Measurements from ENCODE around the gene PRKAG2.
A peak's percentile ranks its signal among the peaks of the same experiment; 100 is the strongest.

- TF ChIP-seq CTCF (IDR thresholded peaks at IDR 0.05), result peak in 3 of 6 experiments; percentile 15 to 30 (median 28)
- no peak for TF ChIP-seq POLR2A (IDR thresholded peaks at IDR 0.05)
Measured at GRCh38 chr7:151863386-151864079, 13.4 kb downstream of the PRKAG2 start.

Data from Peyer's patch (tissue), 4 donors.